Nucleus accumbens (tissue), 56 donors: ENCODE results near the gene XIAP.
A peak's percentile ranks its signal among the peaks of the same experiment; 100 is the strongest.
"Not testable (repeated sequence)": the region's sequence is repeated elsewhere in the genome, so short reads cannot be mapped to it uniquely, and the experiment has no call there.

Experiments
- DNase-seq, 56 donors: peaks; one replicate each; lab custom pipeline; 2025; lab: John Stamatoyannopoulos, UW

The XIAP gene

GRCh38 chrX:123859846-123860838 is at the start of gene XIAP:
XIAP (plus strand) TSS chrX:123860053; CDS start chrX:123885663, 25,610 bp downstream.
- peak in 54 of 56 donors; percentile 18 to 86 (median 71) for DNase-seq

DNA sequence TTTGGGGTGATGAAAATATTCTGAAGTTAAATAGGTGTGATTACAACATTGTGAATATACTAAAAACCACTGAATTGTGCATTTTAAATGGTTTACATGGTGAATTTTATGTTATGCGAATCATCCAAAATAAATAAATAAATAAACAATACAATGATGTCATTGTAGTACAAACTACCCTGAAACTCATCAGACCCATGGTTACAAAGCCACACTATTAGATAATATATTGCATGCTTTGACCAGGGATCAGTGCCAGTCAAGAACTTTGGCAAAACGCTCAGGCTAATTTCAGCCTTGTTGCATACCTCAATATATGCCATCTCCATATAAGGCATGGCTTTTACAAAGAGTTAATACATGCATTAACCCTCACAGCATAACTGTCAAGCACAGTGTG is 45.5 kb upstream of the XIAP start:
- no peak for DNase-seq

DNA sequence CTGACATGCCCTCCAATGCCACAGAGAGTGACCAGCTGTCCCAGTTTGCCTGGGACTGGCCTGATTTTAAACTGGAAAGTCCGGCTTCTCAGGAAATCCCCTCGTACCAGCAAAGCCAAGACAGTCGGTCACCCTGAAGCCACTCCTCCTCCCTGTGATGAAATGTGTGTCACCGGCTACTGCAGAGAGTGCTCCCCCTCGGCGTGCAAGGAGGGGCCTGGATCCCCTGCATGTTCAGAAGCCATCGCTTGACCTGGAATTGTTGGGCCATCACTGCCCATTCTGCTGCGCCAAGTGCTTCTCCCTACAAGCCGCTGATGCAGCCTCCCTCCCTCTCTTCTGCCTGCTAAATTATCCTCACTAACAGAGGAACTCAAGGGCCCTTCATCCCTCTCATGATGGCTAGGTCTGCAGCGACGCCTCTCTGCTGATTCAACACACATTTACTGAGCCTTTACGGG is 44.9 kb upstream of the XIAP start:
- not testable (repeated sequence) for DNase-seq

GRCh38 chrX:123817288-123817894 is 42.5 kb upstream of the XIAP start:
- no peak for DNase-seq

GRCh38 chrX:123818243-123818642 is 41.6 kb upstream of the XIAP start:
- DNase-seq: no peak

DNA sequence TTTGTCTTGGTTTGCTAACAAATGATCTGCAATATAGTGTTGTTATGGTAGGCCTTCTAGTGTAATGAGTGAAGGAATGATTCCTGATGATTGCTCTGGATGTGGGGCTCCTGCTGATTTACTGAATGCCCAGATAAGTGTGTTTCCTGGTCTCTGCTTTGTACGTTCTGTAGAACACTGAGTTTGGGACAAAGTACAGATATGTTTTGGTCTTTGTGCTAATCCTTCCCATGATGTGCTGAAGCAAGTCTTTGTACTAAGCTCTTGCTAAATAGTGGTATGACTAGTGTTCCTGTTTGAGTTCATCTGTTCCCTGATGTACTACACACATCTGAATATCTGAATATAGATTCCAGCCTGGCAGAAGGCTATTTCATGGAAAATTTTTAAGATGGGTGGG is 36.9 kb upstream of the XIAP start:
- DNase-seq: no peak

GRCh38 chrX:123830309-123830708 is 29.5 kb upstream of the XIAP start:
- DNase-seq: peak in 14 of 56 donors; percentile 0 to 20 (median 2)

- peak in 34 of 56 donors; percentile 0 to 48 (median 6) for DNase-seq
These were observed 26.5 kb upstream of the XIAP start for GRCh38 chrX:123833387-123833786.

GRCh38 chrX:123834116-123834515 is 25.7 kb upstream of the XIAP start:
- no peak for DNase-seq

DNA sequence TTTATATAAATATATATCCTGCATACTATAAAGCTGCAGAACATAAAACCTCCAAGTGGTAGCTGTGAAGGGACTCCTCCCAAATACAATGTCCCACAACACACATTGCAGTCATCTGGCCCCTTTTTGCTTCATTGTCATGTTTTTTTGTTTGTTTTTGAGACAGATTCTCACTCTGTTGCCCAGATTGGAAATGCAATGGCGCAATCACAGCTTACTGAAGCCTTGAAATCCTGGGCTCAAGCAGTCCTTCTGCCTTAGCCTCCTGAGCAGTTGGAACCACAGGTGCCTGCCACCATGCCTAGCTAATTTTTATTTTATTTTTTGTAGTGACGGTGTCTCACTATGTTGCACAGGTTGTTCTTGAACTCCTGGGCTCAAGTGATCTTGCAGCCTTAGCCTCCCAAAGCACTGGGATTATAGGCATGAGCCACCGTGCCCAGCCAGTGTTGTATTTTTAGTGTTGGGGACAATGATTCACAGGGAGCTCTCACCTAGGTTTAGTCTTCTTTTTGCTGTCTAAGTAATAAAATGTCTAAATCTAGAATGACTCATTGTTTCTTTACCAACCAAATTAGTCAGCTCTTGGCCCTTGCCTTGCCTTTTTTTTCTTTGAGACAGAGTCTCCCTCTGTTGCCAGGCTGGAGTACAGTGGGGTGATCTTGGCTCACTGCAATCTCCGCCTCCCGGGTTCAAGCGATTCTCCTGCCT is 24.0 kb upstream of the XIAP start:
- no peak for DNase-seq

GRCh38 chrX:123845129-123845528 is 14.7 kb upstream of the XIAP start:
- DNase-seq: not testable (repeated sequence)

- DNase-seq: no peak
These were observed 13.2 kb upstream of the XIAP start for GRCh38 chrX:123846577-123847038.

- DNase-seq: no peak
These were observed 12.8 kb upstream of the XIAP start for GRCh38 chrX:123847056-123847455.

DNA sequence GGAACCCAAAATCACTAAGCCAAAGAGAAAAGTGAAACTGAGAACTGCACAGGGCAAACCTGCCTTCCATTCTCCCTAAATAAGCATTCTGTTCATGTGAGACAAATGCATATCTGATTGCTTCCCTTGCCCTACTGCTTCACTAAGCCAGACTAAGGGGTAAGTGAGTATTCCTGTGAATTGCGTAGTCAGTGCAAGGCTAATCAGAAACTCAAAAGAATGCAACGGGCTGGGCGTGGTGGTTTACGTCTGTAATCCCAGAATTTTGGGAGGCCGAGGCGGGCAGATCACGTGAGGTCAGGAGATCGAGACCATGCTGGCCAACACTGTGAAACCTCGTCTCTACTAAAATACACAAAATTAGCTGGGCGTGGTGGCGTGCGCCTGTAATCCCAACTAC is 10.8 kb upstream of the XIAP start:
- no peak for DNase-seq

- DNase-seq: not testable (repeated sequence)
These were observed 9.9 kb upstream of the XIAP start for GRCh38 chrX:123849906-123850305.

DNA sequence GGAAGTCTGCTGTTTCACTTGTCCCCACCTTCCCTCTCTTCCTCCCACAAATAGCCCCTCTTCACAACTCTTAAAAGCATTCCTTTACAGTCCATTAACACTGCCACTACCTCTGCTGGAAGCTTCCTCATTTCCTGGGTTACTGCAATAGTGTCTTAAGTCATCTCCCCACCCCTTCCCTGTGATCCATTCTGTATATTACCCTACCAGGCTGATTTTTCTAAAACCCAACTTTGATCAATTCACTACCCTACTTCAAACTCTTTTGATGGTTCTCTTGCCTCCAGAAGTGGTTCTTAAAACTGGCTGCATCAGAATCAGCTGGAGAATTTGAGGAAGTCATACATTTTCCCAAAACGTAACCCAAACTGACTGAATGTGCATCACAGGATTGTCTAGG is 8.8 kb upstream of the XIAP start:
- DNase-seq: no peak

DNA sequence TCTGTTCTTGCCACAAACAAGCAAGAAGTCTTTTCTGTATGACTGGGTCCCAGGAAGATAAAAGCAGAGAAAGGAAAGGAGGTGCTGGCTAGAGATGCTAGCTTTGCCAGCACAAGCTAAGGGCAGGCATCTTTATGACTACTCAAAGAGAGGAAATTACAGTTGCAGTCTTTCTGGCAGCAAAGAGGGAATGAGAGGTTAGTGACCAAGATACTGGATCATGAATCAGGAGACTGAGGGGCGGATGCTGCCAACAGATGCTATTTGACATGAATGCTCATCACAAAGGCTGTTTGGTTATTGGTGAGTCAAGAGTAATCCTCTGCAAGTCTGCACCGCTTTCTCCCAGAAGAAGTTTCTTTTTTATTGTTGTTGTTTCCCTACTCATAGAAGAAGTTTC is 5.5 kb upstream of the XIAP start:
- DNase-seq: no peak

DNA sequence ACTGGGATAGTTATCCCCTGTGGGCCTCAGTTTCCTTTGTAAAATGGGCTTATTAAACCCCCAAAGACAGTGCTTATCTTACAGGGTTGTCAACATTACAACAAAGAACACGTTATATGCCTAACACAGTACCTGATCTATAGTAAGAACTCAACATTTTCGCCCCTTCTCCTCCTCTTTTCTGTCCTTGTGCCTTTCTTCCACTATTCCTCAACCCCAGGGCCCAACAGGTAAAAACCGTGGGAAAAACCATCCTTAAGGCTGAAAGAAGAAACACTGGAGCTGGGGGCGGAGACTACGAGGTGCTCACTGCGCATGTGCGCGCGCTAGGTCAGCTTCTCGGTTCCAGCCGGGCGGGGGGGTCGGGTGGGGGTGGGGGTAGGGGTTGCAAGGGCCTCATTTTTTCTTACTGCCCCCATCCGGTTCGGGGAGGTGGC is 426 bp upstream of the XIAP start:
- peak in 47 of 56 donors; percentile 34 to 86 (median 71) for DNase-seq

GRCh38 chrX:123860983-123861382 is 1.1 kb downstream of the XIAP start:
- DNase-seq: no peak

- no peak for DNase-seq
These were observed 9.6 kb downstream of the XIAP start for GRCh38 chrX:123869488-123869887.

DNA sequence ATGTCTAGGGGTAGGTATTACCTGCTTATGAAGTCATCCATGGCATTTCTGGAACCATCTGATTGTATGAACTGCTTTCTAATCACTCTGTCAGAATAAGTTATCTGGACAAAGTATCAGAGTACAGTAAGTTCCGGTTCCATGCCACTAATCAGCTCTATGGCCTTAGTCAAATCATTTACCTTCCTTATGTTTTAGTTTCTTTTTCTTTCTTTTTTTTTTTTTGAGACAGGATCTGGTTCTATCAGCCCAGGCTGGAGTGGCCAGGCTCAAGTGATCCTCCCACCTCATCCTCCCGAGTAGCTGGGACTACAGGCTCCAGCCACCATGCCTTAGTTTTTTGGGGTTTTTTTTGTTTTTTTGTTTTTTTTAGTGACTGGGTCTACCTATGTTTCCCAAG is 11.5 kb downstream of the XIAP start:
- DNase-seq: no peak
